Lower leg skin (tissue), 3 donors: ENCODE data around the gene THY1.

Source experiments
- CTCF ChIP-seq, 3 donors: fragments of 450-650 bp; IDR thresholded peaks; one replicate each; pipeline ENCODE4 v1.5.1; 2016; ENCODE audit warnings: antibody characterized with exemption in 3 of 3, mild to moderate bottlenecking in 3 of 3, moderate library complexity in 2 of 3
- POLR2A ChIP-seq, 2 donors: fragments of 450-650 bp; IDR thresholded peaks; one replicate each; pipeline ENCODE4 v1.6.1; 2016 to 2017; ENCODE audit warnings: antibody characterized with exemption in 2 of 2, mild to moderate bottlenecking in 1 of 2, moderate library complexity in 1 of 2

GRCh38 chr11:119388103-119388502 lies 34.9 kb downstream of the THY1 start:
- no peak for TF ChIP-seq CTCF (IDR thresholded peaks at IDR 0.05)
- TF ChIP-seq POLR2A (IDR thresholded peaks at IDR 0.05), result no peak
